T-helper 22 cell (primary cell): ENCODE results near the gene GAB1.

Experiments used
- DNase-seq: peaks from one replicate; pipeline ENCODE4 v3.0.0-alpha.2; 2020; ENCODE audit warnings: low read depth

The GAB1 gene

GRCh38 chr4:143489106-143489505, 152.4 kb downstream of the GAB1 start:
- DNase-seq: no peak

- no peak for DNase-seq
Measured at GRCh38 chr4:143498021-143498420, 161.3 kb downstream of the GAB1 start.

GRCh38 chr4:143502231-143502630, 165.6 kb downstream of the GAB1 start:
- no peak for DNase-seq

- no peak for DNase-seq
Measured at GRCh38 chr4:143506031-143506430, 169.4 kb downstream of the GAB1 start.

GRCh38 chr4:143511906-143512305, 175.2 kb downstream of the GAB1 start:
- no peak for DNase-seq

GRCh38 chr4:143512978-143513313, 176.3 kb downstream of the GAB1 start:
- peak; percentile 78 for DNase-seq

- DNase-seq: peak; percentile 93
Measured at GRCh38 chr4:143513314-143514168, 176.9 kb downstream of the GAB1 start, which contains the start of gene SMARCA5. Gene SMARCA5, plus strand, starts transcription at chr4:143513702. Its CDS starts 223 bp downstream, at chr4:143513925.

- no peak for DNase-seq
Measured at GRCh38 chr4:143514169-143514495, 177.5 kb downstream of the GAB1 start.

- no peak for DNase-seq
Measured at GRCh38 chr4:143514497-143514896, 177.8 kb downstream of the GAB1 start.

- DNase-seq: no peak
Measured at GRCh38 chr4:143514901-143515300, 178.2 kb downstream of the GAB1 start.

GRCh38 chr4:143515905-143516304, 179.2 kb downstream of the GAB1 start:
- DNase-seq: no peak

- no peak for DNase-seq
Measured at GRCh38 chr4:143517764-143518163, 181.1 kb downstream of the GAB1 start.
